Measurements from ENCODE around the gene MYNN.

MYNN gene

GRCh38 chr3:169780742-169781141 is 7.5 kb downstream of the MYNN start:
- no peak for FAIRE-seq

- FAIRE-seq, result no peak
These were observed 8.1 kb downstream of the MYNN start for GRCh38 chr3:169781209-169781855.

GRCh38 chr3:169787120-169787519 is 13.9 kb downstream of the MYNN start:
- no peak for FAIRE-seq

DNA sequence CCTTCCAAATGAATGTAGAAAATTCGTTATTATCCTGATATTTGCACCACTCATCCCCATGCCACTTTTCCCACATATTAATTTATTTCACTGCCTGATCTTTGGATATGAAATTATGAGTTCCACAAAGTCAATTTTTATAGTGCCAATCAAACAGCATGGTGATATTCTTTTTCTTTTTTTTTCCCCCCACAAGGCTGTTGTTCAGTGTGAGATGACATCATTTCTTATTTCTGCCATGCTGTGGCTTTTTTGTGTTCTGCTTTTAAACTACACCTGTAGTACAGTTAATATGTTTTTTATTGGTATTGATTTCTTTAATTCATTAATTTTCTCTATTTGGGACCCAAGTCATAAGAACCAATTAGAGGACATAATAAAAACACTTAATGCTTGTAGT is 14.6 kb downstream of the MYNN start:
- FAIRE-seq, result no peak

DNA sequence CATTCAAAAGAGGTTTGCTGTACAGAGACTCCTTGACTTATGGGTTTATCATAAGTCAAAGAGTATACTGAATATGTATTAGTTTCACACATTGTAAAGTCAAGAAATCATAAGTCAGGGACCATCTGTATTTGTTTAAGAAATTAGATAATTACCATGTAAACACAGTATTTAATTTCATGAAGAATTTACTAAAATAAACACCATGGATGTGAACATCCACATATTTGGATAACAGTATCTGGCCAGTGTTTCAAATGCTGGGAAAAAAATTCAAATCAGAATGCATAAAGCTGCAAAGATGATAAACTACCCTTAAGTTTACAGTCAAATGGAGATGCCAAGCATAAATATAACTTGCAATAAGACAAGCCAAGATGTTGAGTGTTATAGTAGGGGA is 17.0 kb downstream of the MYNN start:
- no peak for FAIRE-seq

DNA sequence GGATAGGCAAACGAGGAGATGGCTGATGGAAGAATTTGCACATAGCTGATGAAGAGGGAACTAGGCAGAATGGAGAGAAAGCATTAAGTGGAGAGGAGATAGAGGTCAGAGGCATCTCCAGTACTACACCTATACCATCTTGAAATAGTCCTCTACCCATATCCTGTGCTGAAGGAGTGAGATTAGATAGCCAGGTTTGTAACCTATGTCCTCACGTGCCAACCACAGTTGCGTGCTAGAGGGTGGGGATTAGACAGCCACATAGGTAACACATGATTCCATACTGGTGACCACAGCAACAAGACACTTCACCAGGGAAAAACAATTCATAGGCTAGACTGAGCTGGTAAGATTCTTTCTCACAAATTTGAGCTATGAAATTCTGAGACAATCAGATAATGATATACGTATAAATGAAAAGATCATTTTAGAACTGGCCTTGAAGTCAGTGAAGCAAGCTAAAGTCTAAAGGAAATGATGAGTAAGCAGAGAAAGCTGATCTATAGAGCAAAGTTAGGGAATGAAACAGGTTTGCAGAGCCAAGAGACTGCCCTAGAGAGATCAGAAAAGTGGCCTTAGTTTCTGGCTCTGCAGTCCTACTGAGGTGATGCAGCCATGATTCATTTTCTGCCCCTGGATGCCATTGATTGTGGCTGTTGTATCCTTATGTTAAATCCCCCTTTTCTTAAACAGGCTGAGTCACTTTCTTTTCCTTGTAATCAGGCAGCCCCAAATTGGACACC is 17.7 kb downstream of the MYNN start:
- no peak for FAIRE-seq

DNA sequence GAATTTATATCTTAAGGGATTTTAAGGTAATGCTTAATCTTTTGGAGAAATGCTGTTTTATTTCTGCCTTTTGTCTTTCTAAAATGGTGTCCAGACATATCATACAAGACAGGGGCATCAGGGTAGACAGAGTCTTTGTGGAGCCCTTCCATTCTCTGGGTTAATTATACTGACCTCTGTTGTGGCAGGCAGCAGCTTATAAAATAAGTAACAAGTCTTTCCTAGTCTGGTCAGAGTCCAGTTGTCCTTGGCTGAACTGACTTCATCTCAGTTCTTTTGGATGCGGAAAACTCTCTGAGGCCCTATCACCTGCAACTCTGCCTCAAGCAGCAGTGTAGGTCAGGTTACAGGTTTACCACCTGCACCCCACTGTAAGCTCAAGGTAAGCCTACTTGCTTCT is 19.2 kb downstream of the MYNN start:
- FAIRE-seq, result no peak

DNA sequence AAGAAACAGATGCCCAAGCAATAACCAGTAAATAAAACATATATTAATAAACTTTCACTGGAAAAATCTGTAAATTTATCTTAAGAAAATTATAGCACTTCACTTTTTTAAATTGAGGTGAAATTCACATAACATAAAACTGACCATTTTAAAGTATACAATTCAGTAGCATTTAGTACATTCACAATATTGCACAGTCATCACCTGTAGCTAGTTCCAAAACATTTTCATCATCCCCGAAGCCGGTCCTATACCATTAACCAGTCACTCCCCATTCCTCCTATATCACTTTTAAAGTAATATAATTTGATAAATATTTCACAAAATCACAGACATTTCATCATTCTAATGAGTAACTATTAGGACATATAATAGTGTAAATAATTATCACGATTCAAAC is 31.5 kb downstream of the MYNN start:
- no peak for FAIRE-seq

GRCh38 chr3:169809230-169809795 is 36.1 kb downstream of the MYNN start:
- no peak for FAIRE-seq

GRCh38 chr3:169811631-169812331 is 38.6 kb downstream of the MYNN start:
- no peak for FAIRE-seq

DNA sequence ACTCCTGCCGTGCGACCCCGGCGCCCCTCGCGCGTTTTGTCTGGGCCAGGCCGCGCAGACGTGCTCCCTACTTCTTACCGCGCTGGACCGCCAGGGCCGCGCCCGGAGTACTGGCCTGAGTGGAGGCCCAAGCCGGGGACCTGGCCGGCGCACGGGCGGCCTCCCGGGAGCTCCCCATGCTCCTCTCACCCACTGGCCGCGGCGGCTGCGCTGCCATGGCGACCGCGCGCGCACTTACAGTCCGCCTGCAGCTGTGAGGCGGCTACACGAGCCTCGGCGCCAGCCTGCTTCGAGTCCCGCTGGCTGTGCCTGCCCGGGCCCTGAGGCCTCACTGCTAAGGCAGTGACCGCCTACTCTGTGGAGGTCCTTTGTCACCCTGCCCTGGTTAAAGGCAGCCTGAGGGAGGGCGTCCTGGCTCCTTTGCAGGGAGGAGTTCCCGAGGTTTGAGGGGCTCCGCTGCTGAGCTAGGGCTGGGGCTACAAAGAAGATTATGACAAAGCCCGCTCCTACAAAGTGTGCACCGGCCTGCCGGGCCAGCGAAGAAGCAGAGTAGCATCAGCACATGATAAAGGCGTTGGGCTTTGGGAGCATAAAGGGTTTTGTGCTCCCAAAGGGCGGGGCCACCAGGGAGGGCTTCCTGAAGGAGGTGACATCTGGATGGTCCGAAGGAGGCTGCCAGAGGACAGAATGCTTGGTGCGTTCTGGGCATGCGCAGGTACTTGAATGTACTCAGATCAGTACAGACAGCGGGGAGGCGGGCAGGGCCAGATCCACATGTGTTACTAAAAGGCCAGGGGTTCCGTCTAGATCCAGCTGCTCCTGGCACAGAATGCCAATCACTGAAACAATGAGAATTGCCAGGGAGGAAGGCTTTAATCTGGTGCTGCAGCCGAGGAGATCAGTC is 39.4 kb downstream of the MYNN start, which contains the start of the genes LRRC34 and LRRIQ4:
LRRC34 (minus strand) TSS at position 573 of the 904 bp plus-strand sequence; CDS start at position 217, 356 bp downstream.
LRRIQ4 (plus strand) TSS at position 539 of the 904 bp plus-strand sequence. CDS start 9,052 bp downstream, outside the sequence.
- no peak for FAIRE-seq

DNA sequence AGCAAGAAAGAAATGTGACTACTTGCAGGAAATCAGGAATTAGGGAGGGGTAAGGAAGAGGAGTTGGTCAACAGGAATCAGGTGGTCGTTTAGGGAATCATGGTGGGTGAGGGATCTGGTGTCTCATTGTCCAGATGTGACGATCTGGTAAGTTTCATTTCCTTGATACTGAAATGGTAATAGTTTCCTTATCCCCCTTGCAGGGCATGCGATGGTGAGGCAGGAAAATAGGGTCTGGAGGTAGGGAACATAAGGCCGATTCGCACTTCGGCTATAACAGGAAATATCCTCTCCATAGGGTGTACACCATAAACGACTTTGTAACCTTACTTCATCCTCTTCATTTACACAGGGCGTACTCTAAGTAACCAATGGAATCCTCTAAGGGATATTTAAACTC is 40.1 kb downstream of the MYNN start:
- FAIRE-seq, result no peak

DNA sequence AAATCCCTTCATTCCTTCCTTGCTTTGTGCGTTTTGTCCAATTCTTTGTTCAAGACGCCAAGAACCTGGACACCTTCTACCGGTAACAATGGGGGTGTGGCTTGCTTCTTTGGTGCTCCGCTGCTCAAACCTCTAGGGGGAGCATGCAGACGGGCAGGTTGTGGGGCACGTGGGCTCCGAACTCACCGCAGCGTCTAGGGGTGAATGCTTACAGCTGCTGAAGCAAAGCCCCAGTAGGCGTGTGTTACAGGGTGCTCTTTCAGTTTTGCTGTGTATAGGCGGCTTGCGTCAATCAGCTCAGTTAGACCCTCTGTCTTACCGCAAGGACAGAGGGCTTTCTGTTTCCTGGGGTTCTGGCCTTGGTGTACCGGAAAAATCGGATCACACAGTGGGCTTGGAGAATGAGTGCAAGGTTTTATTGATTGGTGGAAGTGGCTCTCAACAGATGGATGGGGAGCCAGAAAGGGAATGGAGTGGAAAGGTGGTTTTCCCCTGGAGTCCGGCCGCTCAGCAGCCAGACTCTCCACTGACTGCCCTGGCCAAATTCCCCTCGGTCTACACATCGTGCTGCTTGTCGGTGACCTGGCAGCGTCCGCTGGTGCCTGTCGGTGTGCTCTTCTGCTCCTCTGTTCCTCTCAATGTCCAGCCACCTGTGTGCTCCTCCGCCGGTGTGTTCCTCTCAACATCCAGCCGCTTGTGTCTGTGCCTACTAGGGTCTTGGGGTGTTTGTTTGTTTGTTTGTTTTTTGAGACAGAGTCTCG is 40.7 kb downstream of the MYNN start:
- no peak for FAIRE-seq

DNA sequence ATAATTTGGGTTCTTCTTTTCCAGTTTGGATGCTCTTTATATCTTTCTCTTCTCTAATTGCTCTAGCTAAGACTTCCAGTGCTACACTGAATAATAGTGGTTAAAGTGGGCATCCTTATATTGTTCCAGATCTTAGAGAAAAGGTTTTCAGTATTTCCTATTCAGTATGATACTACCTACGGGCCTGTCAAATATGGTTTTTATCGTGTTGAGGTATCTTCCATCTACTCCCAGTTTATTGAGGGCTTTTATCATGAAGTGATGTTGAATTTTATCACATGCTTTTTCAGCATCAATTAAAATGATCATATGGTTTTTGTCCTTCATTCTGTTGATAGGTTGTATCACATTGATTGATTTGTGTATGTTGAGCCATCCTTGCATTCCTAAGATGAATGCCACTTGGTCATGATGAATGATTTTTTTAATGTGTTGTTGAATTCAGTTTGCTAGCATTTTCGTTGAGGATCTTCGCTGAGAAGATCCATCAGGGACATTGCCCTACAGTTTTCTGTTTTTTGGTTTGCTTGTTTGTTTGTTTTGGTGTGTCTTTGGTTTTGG is 42.5 kb downstream of the MYNN start:
- no peak for FAIRE-seq

- no peak for FAIRE-seq
These were observed 45.1 kb downstream of the MYNN start for GRCh38 chr3:169818316-169818715.

GRCh38 chr3:169822091-169822490 is 48.9 kb downstream of the MYNN start:
- no peak for FAIRE-seq

GRCh38 chr3:169822540-169822939 is 49.3 kb downstream of the MYNN start:
- FAIRE-seq, result no peak

- FAIRE-seq, result no peak
These were observed 49.8 kb downstream of the MYNN start for GRCh38 chr3:169822983-169823382.

- no peak for FAIRE-seq
These were observed 52.1 kb downstream of the MYNN start for GRCh38 chr3:169825316-169825715.

- FAIRE-seq, result no peak
These were observed 54.5 kb downstream of the MYNN start for GRCh38 chr3:169827712-169828111.

DNA sequence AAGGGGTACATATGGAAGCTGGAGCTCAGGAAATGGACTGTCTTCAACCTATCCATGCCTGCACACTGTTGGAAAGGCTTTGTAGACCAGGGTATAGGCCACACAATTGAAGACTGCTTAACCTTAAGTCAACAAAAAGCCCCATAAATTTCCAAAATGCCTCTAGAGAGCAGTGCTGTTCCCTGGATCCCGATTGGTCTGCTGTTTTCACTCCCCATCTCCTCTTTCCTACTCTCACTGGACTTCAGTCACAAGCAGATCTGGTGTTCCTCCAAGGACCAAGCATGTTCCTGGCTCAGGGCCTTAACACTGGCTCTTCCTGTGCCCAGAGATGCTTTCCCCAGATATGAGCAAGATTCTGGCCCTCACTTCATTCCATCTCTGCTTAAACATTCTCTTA is 62.3 kb downstream of the MYNN start:
- no peak for FAIRE-seq
